Measurements from ENCODE around the gene ATP6V1B1. TPM values are rescaled to one million over a fixed set of nuclear protein-coding genes. Genes with fewer than 3 reads are reported as not detected.

Gene ATP6V1B1
- total and polyA plus RNA-seq, 2 experiments from 2014 or later = not detected

DNA sequence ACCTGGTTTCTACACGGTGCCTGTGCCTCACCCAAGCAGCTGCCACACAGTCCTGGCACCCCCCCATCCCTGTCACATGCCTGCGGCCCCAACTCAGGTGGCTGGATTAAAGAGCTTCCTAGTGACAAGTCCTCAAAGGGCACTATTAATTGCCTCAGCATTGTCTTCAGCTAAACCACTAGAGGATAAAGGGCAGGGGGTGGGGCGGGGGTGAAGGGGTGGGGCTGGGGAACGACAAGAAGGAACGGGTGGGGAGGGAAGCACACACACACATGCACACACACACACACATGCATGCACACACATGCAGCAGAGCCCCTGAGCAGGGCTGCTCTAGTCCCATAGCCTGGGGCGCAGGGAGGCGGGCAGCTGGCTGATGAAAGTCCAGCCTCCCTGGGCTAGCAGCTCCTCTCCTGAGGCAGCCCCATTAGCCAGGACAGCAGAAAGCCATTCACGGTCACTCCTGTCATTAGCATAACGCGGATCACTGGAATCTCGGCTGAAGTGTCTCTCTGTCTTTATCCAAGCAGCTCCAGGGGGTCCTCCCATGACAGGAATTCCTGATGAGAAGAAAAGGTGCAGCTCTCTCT lies 66.4 kb downstream of the ATP6V1B1 start:
- peak overlapping the region; percentile 52 for H3K4me3 Mint-ChIP-seq

More for the DNA sequence above, 66.4 kb downstream of the ATP6V1B1 start:
- no peaks in the 10 kb centered on the region for H3F3A ChIP-seq (replicated peaks; ENCODE audit: low read depth)
- H3K4me2 ChIP-seq = peak overlapping the region; percentile 73
- no peak overlapping the region for H3K27ac ChIP-seq (ENCODE audit: low read depth)
- H3K27me3 Mint-ChIP-seq (ENCODE audit: insufficient read depth, low read depth, poor library complexity) = peaks cover 32% of the 10 kb centered on the region
- TF ChIP-seq EZH2phosphoT487 (IDR thresholded peaks at IDR 0.05; ENCODE audit: unreplicated experiment) (no peak), ZNF331 (CRISPR knock-in tag; IDR thresholded peaks at IDR 0.05; ENCODE audit: low read depth) (no peak), EZH2 (IDR thresholded peaks at IDR 0.05; ENCODE audit: low read depth, unreplicated experiment) (no peak), ETS1 (IDR thresholded peaks at IDR 0.05) (no peak), POLR2AphosphoS5 (IDR thresholded peaks at IDR 0.05; ENCODE audit: low read depth) (no peak), CREB1 (CRISPR knock-in tag; IDR thresholded peaks at IDR 0.05; ENCODE audit: low read depth) (no peak), NANOG (IDR thresholded peaks at IDR 0.05; ENCODE audit: borderline replicate concordance) (no peak), STAT1 (IDR thresholded peaks at IDR 0.05; ENCODE audit: unreplicated experiment) (no peak)
- TF ChIP-seq, protein P1, sequence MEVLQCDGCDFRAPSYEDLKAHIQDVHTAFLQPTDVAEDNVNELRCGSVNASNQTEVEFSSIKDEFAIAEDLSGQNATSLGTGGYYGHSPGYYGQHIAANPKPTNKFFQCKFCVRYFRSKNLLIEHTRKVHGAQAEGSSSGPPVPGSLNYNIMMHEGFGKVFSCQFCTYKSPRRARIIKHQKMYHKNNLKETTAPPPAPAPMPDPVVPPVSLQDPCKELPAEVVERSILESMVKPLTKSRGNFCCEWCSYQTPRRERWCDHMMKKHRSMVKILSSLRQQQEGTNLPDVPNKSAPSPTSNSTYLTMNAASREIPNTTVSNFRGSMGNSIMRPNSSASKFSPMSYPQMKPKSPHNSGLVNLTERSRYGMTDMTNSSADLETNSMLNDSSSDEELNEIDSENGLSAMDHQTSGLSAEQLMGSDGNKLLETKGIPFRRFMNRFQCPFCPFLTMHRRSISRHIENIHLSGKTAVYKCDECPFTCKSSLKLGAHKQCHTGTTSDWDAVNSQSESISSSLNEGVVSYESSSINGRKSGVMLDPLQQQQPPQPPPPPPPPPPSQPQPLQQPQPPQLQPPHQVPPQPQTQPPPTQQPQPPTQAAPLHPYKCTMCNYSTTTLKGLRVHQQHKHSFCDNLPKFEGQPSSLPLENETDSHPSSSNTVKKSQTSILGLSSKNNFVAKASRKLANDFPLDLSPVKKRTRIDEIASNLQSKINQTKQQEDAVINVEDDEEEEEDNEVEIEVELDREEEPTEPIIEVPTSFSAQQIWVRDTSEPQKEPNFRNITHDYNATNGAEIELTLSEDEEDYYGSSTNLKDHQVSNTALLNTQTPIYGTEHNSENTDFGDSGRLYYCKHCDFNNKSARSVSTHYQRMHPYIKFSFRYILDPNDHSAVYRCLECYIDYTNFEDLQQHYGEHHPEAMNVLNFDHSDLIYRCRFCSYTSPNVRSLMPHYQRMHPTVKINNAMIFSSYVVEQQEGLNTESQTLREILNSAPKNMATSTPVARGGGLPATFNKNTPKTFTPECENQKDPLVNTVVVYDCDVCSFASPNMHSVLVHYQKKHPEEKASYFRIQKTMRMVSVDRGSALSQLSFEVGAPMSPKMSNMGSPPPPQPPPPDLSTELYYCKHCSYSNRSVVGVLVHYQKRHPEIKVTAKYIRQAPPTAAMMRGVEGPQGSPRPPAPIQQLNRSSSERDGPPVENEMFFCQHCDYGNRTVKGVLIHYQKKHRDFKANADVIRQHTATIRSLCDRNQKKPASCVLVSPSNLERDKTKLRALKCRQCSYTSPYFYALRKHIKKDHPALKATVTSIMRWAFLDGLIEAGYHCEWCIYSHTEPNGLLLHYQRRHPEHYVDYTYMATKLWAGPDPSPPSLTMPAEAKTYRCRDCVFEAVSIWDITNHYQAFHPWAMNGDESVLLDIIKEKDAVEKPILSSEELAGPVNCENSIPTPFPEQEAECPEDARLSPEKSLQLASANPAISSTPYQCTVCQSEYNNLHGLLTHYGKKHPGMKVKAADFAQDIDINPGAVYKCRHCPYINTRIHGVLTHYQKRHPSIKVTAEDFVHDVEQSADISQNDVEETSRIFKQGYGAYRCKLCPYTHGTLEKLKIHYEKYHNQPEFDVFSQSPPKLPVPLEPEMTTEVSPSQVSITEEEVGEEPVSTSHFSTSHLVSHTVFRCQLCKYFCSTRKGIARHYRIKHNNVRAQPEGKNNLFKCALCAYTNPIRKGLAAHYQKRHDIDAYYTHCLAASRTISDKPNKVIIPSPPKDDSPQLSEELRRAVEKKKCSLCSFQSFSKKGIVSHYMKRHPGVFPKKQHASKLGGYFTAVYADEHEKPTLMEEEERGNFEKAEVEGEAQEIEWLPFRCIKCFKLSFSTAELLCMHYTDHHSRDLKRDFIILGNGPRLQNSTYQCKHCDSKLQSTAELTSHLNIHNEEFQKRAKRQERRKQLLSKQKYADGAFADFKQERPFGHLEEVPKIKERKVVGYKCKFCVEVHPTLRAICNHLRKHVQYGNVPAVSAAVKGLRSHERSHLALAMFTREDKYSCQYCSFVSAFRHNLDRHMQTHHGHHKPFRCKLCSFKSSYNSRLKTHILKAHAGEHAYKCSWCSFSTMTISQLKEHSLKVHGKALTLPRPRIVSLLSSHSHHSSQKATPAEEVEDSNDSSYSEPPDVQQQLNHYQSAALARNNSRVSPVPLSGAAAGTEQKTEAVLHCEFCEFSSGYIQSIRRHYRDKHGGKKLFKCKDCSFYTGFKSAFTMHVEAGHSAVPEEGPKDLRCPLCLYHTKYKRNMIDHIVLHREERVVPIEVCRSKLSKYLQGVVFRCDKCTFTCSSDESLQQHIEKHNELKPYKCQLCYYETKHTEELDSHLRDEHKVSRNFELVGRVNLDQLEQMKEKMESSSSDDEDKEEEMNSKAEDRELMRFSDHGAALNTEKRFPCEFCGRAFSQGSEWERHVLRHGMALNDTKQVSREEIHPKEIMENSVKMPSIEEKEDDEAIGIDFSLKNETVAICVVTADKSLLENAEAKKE (CRISPR knock-in tag; IDR thresholded peaks at IDR 0.05) = no peak
- TF ChIP-seq, protein P2, sequence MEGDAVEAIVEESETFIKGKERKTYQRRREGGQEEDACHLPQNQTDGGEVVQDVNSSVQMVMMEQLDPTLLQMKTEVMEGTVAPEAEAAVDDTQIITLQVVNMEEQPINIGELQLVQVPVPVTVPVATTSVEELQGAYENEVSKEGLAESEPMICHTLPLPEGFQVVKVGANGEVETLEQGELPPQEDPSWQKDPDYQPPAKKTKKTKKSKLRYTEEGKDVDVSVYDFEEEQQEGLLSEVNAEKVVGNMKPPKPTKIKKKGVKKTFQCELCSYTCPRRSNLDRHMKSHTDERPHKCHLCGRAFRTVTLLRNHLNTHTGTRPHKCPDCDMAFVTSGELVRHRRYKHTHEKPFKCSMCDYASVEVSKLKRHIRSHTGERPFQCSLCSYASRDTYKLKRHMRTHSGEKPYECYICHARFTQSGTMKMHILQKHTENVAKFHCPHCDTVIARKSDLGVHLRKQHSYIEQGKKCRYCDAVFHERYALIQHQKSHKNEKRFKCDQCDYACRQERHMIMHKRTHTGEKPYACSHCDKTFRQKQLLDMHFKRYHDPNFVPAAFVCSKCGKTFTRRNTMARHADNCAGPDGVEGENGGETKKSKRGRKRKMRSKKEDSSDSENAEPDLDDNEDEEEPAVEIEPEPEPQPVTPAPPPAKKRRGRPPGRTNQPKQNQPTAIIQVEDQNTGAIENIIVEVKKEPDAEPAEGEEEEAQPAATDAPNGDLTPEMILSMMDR (conservative IDR thresholded peaks at IDR 0.05; ENCODE audit: low read depth in 2 of 2) = no peak
- TF ChIP-seq, protein P3, sequence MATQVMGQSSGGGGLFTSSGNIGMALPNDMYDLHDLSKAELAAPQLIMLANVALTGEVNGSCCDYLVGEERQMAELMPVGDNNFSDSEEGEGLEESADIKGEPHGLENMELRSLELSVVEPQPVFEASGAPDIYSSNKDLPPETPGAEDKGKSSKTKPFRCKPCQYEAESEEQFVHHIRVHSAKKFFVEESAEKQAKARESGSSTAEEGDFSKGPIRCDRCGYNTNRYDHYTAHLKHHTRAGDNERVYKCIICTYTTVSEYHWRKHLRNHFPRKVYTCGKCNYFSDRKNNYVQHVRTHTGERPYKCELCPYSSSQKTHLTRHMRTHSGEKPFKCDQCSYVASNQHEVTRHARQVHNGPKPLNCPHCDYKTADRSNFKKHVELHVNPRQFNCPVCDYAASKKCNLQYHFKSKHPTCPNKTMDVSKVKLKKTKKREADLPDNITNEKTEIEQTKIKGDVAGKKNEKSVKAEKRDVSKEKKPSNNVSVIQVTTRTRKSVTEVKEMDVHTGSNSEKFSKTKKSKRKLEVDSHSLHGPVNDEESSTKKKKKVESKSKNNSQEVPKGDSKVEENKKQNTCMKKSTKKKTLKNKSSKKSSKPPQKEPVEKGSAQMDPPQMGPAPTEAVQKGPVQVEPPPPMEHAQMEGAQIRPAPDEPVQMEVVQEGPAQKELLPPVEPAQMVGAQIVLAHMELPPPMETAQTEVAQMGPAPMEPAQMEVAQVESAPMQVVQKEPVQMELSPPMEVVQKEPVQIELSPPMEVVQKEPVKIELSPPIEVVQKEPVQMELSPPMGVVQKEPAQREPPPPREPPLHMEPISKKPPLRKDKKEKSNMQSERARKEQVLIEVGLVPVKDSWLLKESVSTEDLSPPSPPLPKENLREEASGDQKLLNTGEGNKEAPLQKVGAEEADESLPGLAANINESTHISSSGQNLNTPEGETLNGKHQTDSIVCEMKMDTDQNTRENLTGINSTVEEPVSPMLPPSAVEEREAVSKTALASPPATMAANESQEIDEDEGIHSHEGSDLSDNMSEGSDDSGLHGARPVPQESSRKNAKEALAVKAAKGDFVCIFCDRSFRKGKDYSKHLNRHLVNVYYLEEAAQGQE (IDR thresholded peaks at IDR 0.05; ENCODE audit: unreplicated experiment) = no peak
- peaks cover 8% of the 10 kb centered on the region; the same call in 1 of the 2 replicates for H3K4me1 ChIP-seq (ENCODE audit: insufficient read depth)
- peaks cover 9% of the 10 kb centered on the region; the same call in 1 of the 2 replicates for H3K27me3 ChIP-seq (ENCODE audit: insufficient read depth)
- no peaks in the 10 kb centered on the region for H3K36me3 Mint-ChIP-seq (ENCODE audit: low read depth)
- H3K36me3 ChIP-seq (ENCODE audit: insufficient read depth) = no peaks in the 10 kb centered on the region
- H3K9me3 Mint-ChIP-seq = no peaks in the 10 kb centered on the region
- DNase-seq (ENCODE audit: low spot score) = peak; percentile 81
- H3K4me1 Mint-ChIP-seq = peaks cover 15% of the 10 kb centered on the region
- ATAC-seq = peak; percentile 86
- peak overlapping the region; percentile 96 for H2AFZ ChIP-seq
- H3K9me2 ChIP-seq (ENCODE audit: insufficient read depth) = peaks cover 7% of the 10 kb centered on the region; the same call in 1 of the 2 replicates
- H3K27ac Mint-ChIP-seq = no peak overlapping the region
- peak overlapping the region; percentile 33; the same call in 1 of the 2 replicates for H3K4me3 ChIP-seq
- no peaks in the 10 kb centered on the region for H3K79me2 ChIP-seq (replicated peaks; ENCODE audit: insufficient read depth)
- no peaks in the 10 kb centered on the region for H4K20me1 ChIP-seq (replicated peaks; ENCODE audit: insufficient read depth)
